D341Med (cell line): ENCODE data around the gene TNIK.
"Not testable (repeated sequence)": the region's sequence is repeated elsewhere in the genome, so short reads cannot be mapped to it uniquely, and the experiment has no call there.

Experiments used
- DNase-seq: peaks from one replicate; pipeline ENCODE4 v3.0.0; 2012; ENCODE audit warnings: low spot score

The TNIK gene

DNA sequence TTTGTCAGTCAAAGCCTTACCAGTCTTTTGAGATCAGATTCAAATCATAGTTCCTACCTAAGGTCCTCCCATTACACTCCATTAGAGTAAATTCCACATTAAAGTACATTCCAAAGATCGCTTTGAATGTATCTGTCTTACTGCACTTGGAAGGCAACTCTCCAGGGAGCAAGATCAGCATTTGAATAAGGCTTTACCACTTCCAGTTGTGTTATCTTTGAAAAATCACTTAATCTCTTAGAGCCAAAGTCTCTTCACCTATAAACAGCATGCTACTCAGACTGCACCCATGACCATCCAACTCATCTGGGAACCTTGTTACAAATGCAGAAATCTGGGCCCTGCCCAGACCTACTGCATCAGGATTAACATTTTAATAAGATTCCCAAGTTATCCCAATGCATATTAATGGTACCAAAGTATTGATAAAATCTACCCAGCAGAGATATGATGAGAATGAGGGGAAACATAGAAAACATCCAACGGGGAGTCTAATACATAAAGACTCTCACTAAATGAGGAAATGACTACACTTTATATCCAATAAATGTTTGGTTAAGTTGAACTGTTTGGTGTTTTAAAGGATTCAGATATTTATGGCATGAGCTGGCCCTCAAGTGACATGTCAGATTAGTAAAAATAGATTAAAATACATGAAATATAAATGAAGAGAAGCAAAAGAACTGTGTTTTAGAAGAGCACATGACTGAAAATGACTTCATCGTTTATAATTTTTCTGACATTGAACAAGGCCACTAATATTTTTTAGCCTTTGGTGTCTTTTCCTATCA is 75.9 kb downstream of the TNIK start:
- no peak for DNase-seq

GRCh38 chr3:171383206-171384018 is 76.8 kb downstream of the TNIK start:
- DNase-seq: no peak

- DNase-seq: not testable (repeated sequence)
Observed at GRCh38 chr3:171382347-171382746, 77.9 kb downstream of the TNIK start.

GRCh38 chr3:171380711-171381425 is 79.3 kb downstream of the TNIK start:
- DNase-seq: no peak

DNA sequence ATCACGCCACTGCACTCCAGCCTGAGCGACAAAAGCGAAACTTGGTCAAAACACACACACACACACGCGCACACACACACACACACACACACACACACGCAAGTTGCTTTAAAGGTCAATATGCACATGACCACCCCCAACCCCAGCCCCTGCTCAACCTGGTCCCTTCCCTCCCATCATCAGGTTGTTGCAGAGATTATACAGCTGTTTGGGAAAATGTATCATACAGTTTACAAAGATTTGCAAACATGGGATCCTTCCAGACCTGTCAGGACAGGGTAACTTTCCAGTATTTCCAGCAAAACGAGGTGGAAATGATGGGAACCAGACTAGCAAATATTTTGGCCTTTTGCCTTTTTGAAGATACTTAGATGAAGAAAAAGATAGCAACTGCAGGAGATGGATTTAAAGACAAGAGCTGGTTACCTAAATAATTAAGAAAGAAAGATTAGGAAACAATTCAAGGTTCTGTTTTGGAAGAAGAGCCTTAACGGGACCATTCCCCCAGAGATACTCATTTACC is 80.2 kb downstream of the TNIK start:
- DNase-seq: no peak

- DNase-seq: no peak
Observed at GRCh38 chr3:171379281-171379680, 80.9 kb downstream of the TNIK start.

DNA sequence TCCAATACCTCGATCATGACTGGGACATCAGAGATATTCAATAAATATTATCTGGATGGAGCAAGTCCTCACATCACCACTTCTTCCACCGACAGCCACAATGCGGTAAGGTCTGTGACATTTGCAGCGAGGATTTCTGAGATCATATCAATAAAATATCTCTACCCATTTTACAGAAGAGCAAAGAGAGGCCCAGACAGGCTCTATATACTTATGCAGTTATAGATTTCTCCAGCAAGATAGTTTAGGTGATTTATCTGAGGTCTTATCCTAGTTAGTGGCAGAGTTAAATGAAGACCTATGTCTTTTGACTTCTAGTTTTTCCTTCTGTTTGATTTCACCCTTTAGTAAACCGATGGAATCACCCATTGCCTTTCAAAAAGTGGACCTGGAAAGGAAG is 81.6 kb downstream of the TNIK start:
- DNase-seq: no peak

DNA sequence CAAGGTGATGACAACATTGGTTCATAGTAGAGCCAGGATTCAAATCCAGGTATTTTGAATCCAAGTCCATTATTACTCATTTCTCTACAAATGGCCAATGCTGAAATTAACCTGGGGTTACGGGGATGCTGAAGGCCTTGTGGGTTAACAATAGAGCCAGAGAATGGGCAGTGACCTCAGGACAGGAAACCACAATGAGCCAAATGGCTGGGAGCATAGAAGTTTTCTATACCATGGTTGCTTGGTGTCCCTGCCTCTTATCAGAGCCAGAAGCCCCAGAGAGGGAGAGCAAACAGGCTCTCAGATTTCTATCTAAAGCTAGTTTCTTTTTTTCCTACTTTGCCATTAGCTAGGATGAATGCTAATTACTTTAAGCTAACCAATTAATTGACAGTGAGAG is 82.3 kb downstream of the TNIK start:
- no peak for DNase-seq

DNA sequence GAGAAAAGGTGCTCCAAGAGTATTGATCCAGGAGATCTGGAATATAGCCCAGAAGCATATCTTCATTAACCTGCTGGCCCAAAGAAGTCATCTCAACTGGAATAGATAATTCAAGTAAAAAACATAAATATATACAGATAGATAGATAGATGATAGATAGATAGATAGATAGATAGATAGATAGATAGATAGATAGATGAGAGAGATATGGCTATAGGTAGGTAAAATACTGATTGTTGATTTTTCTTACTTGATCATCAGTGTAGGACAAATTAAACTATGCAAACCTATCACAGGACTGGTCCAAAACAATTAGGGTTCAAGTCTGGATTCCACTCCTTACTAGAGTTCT is 83.6 kb downstream of the TNIK start:
- no peak for DNase-seq

- DNase-seq: no peak
Observed at GRCh38 chr3:171375666-171376595, 84.3 kb downstream of the TNIK start.

- DNase-seq: no peak
Observed at GRCh38 chr3:171374661-171375285, 85.4 kb downstream of the TNIK start.

GRCh38 chr3:171374260-171374659 is 85.9 kb downstream of the TNIK start:
- DNase-seq: no peak

DNA sequence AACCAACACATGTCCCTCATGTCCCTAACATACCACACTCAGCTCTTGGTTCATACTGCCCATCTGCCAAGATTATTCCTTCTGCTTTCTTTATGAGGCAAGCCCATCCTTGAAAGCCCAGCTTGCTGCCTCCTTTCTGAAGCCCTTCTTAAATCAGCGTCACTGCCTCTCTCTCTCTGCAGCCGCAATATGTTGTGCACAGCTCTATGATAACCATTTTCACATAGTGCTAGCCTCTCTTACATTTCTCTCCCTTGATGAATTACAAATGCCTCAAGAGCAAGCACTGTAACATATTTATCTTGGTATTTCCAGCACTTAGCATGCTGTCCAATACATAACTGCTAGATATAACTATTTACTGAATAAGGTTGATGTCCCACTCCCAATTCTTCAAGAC is 86.5 kb downstream of the TNIK start:
- DNase-seq: no peak

DNA sequence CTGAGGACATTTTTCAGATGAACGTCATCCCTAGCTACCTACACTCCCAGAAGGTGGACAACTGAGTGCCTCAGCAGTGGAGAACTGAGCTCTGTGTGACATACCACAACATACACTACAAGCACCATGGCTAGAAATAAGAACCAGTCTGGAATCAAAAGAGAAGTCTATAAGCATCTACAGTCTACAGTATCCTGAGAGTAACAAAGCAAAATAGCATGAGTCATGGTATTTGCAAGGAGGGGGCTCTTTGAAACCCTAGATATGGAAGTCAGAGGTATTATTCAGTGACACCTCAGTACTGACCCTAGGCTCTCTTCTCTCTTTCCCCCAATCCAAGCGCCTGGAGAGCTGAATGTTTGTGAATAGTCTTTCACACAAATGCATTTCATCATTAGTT is 87.5 kb downstream of the TNIK start:
- DNase-seq: no peak

DNA sequence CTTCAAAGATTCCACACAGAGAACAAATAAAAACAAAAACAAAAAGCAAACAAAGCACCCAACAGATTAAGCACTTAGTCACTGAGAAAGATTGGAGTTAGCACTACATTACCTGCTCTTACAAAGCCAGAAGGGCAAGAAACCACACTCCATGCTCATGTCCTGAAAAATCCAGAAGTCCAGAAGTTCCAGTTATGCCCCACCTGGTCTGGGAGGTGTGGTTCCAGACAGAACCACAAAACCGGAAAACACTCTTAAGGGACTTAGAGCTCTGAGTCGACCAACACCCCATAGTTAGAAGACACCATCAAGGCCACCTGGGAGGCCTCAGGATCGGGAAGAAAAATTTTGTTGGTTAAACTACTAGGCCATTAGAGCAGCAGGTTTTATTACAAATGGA is 88.9 kb downstream of the TNIK start:
- no peak for DNase-seq

DNA sequence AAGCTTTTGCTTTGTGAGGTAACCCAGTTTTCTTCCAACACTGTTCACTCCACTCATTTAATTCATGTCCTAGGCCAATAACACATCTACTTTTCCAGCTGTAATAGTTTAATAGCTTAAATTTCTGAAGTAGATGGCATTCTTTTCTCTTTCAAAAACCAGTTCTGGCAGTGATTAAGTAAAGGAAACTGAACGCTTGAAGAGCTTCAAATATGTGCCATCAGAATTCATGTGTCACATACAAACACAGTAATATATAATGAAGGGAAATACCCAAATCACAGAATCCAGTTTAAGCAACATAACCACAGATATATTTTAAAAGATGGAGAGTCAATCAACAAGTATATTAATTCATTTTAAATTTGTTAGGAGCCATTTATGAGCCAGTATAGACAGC is 91.0 kb downstream of the TNIK start:
- DNase-seq: no peak

DNA sequence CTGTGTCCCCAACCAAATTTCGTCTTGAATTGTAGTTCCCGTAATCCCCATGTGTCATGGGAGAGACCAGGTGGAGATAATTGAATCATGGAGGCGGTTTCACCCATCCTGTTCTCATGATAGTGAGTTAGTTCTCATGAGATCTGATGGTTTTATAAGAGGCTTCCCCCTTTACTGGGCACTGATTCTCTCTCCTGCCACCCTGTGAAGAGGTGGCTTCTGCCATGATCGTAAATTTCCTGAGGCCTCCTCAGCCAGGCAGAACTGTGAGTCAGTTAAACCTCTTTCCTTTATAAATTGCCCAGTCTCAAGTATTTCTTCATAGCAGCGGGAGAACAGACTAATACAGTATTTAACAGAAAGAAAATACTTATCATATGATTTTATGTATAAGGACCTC is 93.5 kb downstream of the TNIK start:
- not testable (repeated sequence) for DNase-seq

- no peak for DNase-seq
Observed at GRCh38 chr3:171366043-171366442, 94.2 kb downstream of the TNIK start.

DNA sequence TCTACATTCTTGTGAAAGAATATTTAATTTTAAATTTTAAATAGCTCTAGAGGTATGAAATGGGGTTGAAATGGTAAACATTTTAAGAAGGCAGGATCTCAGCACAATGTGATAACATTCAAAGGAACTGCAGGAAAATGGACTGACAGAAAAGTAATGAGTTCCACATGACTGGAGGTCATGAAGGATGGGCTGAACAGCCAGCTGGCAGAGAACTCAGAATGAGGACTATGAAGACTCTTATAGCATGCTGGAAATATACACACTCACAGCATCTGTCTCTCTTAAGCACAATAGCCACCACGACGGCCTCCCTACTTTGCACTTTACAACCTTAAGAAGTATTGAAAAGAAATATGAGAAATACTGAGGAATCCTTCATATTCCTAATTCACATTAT is 94.7 kb downstream of the TNIK start:
- DNase-seq: no peak

- DNase-seq: no peak
Observed at GRCh38 chr3:171364500-171364899, 95.7 kb downstream of the TNIK start.

DNA sequence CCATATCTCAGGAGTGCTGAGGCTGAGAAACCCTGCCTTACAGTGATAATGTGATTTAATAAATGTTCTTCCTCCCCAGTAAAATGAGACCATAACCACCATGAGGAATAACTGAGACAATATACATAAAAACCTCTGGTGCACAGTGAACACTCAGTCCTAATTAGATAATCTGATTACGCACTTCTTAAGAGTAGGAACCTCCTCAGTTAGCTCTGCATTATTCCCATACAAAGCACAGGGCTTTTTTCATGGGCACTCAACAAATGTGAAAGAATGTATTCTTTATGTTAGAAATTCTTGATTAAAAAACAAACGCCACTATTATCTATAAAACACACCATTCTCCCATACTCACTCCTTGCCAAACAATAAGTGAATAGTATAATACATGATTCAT is 97.0 kb downstream of the TNIK start:
- no peak for DNase-seq
